Activated CD4-positive, alpha-beta T cell treated with anti-CD3 and anti-CD28 coated beads, Interleukin-2, amount 10 ng/mL, durations not matched to agents 24 days and 14 days (primary cell): Measurements from ENCODE around the gene TAS2R1. TPM values are rescaled to one million over a fixed set of nuclear protein-coding genes. Genes with fewer than 3 reads are reported as not detected.

Experiments used
- DNase-seq: peaks from one replicate; pipeline ENCODE4 v3.0.0; 2022
- H3K27ac Mint-ChIP-seq: one replicate; pipeline ENCODE4 v1.8.0; 2022; ENCODE audit warnings: mild to moderate bottlenecking, mixed read lengths
- H3K27me3 Mint-ChIP-seq: one replicate; pipeline ENCODE4 v1.8.0; 2022; ENCODE audit warnings: mixed read lengths
- H3K36me3 Mint-ChIP-seq: one replicate; pipeline ENCODE4 v1.8.0; 2022; ENCODE audit warnings: low read depth, mild to moderate bottlenecking, mixed read lengths
- H3K4me1 Mint-ChIP-seq: one replicate; pipeline ENCODE4 v1.8.0; 2021; ENCODE audit warnings: mixed read lengths
- H3K4me3 Mint-ChIP-seq: one replicate; pipeline ENCODE4 v1.8.0; 2022; ENCODE audit warnings: mild to moderate bottlenecking, moderate library complexity, mixed read lengths
- H3K9me3 Mint-ChIP-seq: one replicate; pipeline ENCODE4 v1.8.0; 2021; ENCODE audit warnings: mixed read lengths
- intact Hi-C: fragments of 100-400 bp; cut with micrococcal nuclease; formaldehyde crosslinking; loops from one replicate; pipeline ENCODE4 v1.15.1; 2023
- total RNA-seq: library from RNA; stranded (reverse); gene quantifications from 2 replicates; pipeline ENCODE4 v1.2.3, GENCODE V29; 2022

The TAS2R1 gene
- total RNA-seq, 1 donor from 2014 or later, result not detected

GRCh38 chr5:9588254-9588653 is 41.9 kb downstream of the TAS2R1 start:
- peaks cover 3% of the 10 kb centered on the region for H3K9me3 Mint-ChIP-seq
- no peak overlapping the region for H3K27ac Mint-ChIP-seq
- no peak overlapping the region for H3K4me3 Mint-ChIP-seq
- intact Hi-C loops, result no loop called here
- H3K4me1 Mint-ChIP-seq, result no peaks in the 10 kb centered on the region
- H3K27me3 Mint-ChIP-seq, result no peaks in the 10 kb centered on the region
- DNase-seq, result no peak
- no peaks in the 10 kb centered on the region for H3K36me3 Mint-ChIP-seq

- no peak for DNase-seq
- Mint-ChIP-seq H3K9me3 (peaks cover 3% of the 10 kb centered on the region), H3K27me3 (no peaks in the 10 kb centered on the region), H3K4me1 (no peaks in the 10 kb centered on the region), H3K4me3 (no peak overlapping the region), H3K27ac (no peak overlapping the region), H3K36me3 (no peaks in the 10 kb centered on the region)
- intact Hi-C loops, result no loop called here
Observed at GRCh38 chr5:9587135-9587534, 43.0 kb downstream of the TAS2R1 start.

GRCh38 chr5:9582406-9582805 is 47.7 kb downstream of the TAS2R1 start:
- H3K4me1 Mint-ChIP-seq, result no peaks in the 10 kb centered on the region
- no peak overlapping the region for H3K27ac Mint-ChIP-seq
- H3K9me3 Mint-ChIP-seq, result no peaks in the 10 kb centered on the region
- no peaks in the 10 kb centered on the region for H3K36me3 Mint-ChIP-seq
- intact Hi-C loops, result no loop called here
- no peak overlapping the region for H3K4me3 Mint-ChIP-seq
- no peak for DNase-seq
- H3K27me3 Mint-ChIP-seq, result no peaks in the 10 kb centered on the region

Other genes starting within 250 kb of the TAS2R1 start
- gene SEMA5A, start 84.3 kb downstream of the TAS2R1 start, total RNA-seq, result not detected in 2 replicates